ENCODE data around the gene GATAD1.
"Not testable (repeated sequence)": the region's sequence is repeated elsewhere in the genome, so short reads cannot be mapped to it uniquely, and the experiment has no call there.

The GATAD1 gene

DNA sequence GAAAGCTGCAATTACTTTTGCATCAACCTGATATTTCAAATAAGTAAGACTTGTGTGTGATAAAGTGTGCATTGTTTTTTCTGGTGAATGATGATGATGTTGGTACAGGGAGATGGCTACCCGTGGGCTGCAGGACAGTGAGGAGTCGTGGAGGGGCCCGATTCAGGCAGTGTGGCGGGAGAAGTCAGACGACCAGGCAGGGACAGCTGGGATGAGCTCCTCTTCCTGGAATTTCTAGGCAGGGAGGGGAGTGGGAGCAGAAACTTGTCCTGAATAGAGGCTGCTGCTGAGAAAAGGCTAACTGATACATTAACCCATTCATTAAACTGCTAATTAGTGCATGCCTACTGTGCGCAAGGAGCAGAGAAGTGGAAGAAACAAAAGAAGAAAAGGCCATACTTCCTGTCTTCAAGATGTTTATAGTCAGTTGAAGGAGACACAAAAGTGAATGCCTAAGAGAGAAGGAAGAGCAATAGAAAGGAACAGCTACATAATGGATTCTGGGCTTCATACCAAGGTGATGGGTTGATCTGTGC is 9.3 kb upstream of the GATAD1 start:
- TF ChIP-seq, protein P1, sequence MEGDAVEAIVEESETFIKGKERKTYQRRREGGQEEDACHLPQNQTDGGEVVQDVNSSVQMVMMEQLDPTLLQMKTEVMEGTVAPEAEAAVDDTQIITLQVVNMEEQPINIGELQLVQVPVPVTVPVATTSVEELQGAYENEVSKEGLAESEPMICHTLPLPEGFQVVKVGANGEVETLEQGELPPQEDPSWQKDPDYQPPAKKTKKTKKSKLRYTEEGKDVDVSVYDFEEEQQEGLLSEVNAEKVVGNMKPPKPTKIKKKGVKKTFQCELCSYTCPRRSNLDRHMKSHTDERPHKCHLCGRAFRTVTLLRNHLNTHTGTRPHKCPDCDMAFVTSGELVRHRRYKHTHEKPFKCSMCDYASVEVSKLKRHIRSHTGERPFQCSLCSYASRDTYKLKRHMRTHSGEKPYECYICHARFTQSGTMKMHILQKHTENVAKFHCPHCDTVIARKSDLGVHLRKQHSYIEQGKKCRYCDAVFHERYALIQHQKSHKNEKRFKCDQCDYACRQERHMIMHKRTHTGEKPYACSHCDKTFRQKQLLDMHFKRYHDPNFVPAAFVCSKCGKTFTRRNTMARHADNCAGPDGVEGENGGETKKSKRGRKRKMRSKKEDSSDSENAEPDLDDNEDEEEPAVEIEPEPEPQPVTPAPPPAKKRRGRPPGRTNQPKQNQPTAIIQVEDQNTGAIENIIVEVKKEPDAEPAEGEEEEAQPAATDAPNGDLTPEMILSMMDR (conservative IDR thresholded peaks at IDR 0.05) = no peak
- TF ChIP-seq ZFX (IDR thresholded peaks at IDR 0.05) = no peak
- no peak overlapping the region for H3K27ac ChIP-seq

GRCh38 chr7:92442720-92443119 is 4.6 kb upstream of the GATAD1 start:
- not testable (repeated sequence) for H3K27ac ChIP-seq

DNA sequence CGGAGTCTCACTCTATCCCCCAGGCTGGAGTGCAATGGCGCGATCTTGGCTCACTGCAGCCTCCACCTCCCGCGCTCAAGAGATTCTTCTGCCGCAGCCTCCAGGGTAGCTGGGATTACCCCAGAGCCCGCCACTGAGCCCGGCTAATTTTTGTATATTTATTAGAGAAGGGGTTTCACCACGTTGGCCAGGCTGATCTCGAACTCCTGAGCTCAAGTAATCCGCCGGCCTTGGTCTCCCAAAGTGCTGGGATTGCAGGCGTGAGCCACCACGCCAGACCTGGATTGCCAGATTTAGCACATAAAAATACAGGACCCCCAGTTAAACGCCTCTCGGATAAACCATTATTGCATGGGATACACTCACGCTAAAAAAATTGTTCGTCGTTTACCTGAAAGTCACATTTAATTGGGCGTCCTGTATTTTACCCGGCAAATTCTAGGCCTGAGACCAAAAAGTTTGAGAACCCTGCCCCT is 375 bp upstream of the GATAD1 start:
- H3K27ac ChIP-seq = peak overlapping the region; percentile 98
- TF ChIP-seq, protein P1 (conservative IDR thresholded peaks at IDR 0.05) = peak; percentile 95
- TF ChIP-seq ZFX (IDR thresholded peaks at IDR 0.05) = no peak

GRCh38 chr7:92448205-92448747 is 994 bp downstream of the GATAD1 start:
- H3K27ac ChIP-seq = peak overlapping the region; percentile 98
- TF ChIP-seq, protein P1 (conservative IDR thresholded peaks at IDR 0.05) = no peak; the same call in none of the 2 replicates
- no peak for TF ChIP-seq ZFX (IDR thresholded peaks at IDR 0.05)

DNA sequence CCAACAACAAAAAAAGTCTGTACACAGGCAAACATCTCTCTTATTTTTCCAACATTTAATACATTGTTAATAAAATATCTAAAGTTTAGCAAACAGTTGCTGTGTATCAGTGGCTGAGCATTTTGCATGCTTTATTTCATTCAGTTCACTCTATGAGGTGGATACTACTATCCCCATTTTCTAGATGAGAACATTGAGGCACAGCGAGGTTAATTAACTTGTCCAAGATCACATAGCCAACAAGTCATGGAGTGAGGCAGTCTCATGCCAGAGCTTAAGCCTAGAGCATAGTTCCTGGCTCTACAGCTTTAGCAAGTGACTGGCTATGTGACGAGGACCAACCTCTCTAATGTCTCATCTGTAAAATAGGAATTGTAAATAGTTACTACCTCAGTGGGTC is 4.4 kb downstream of the GATAD1 start:
- H3K27ac ChIP-seq = no peak overlapping the region
- TF ChIP-seq ZFX (IDR thresholded peaks at IDR 0.05) = no peak
- TF ChIP-seq, protein P1 (conservative IDR thresholded peaks at IDR 0.05) = no peak

GRCh38 chr7:92456236-92456635 is 9.0 kb downstream of the GATAD1 start:
- no peak for TF ChIP-seq ZFX (IDR thresholded peaks at IDR 0.05)
- TF ChIP-seq, protein P1 (conservative IDR thresholded peaks at IDR 0.05) = no peak
- no peak overlapping the region for H3K27ac ChIP-seq

DNA sequence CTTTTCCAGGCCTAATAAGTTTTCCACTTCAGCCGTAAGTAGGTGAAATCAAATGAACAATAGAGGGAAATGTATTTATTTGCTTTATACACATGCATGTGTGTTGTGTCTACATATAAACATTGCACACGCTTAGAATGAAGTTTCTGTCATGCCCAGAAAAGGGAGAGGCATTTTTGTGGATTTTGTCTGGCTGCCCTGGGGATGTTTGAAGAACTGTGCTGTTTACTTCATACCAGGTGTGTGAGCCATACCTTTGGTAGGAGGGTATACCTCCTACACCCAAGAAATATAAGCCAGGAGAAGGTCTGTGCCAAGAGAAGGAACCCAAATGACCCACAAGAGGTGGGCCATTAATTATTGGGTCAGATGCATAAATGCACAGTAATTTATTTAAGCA is 12.8 kb downstream of the GATAD1 start:
- no peak overlapping the region for H3K27ac ChIP-seq
- TF ChIP-seq, protein P1 (conservative IDR thresholded peaks at IDR 0.05) = no peak
- no peak for TF ChIP-seq ZFX (IDR thresholded peaks at IDR 0.05)

DNA sequence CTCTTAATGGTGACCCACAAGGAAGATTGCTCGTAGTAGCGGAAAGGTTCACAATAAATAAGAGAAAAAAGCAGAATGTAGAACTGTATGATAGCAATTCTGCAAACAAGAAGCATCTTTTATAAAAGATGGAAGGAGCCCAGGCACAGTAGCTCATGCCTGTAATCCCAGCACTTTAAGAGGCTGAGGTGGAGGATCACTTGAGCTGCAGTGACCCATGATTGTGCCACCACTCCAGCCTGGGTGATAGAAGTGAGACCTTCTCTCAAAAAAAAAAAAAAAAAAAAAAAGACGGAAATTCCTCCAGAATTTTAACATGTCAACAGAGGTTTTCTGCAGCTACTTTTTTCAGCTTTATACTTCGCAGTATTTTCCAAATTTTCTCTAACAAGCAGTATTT is 13.2 kb downstream of the GATAD1 start:
- no peak for TF ChIP-seq ZFX (IDR thresholded peaks at IDR 0.05)
- TF ChIP-seq, protein P1 (conservative IDR thresholded peaks at IDR 0.05) = no peak
- no peak overlapping the region for H3K27ac ChIP-seq
